SK-N-MC (cell line): ENCODE measurements around the gene FBXO8.

ENCODE experiments used
- EZH2 ChIP-seq: fragments of 200-600 bp; sonication (generic); IDR thresholded peaks from one replicate; pipeline ENCODE4 v1.6.1; 2017; ENCODE audit warnings: antibody characterized with exemption
- POLR2AphosphoS5 ChIP-seq: IDR thresholded peaks from 2 replicates; pipeline ENCODE4 v1.6.1; 2012; ENCODE audit warnings: mild to moderate bottlenecking, low read depth, low read length, borderline replicate concordance

- no peak for TF ChIP-seq POLR2AphosphoS5
- TF ChIP-seq EZH2: no peak
Observed at GRCh38 chr4:174241162-174241561, 42.3 kb downstream of the FBXO8 start.
